B cell (primary cell): ENCODE measurements around the gene TNF.

Source experiments
- EZH2 ChIP-seq: IDR thresholded peaks from 2 replicates; pipeline ENCODE4 v1.6.1; 2012; ENCODE audit warnings: borderline replicate concordance, low read depth, mild to moderate bottlenecking, moderate library complexity, low read length; ENCODE audit not compliant: insufficient read depth, poor library complexity, severe bottlenecking
- TF ChIP-seq, protein P1 (sequence below): fragments of 200-600 bp; IDR thresholded peaks from one replicate; pipeline ENCODE4 v1.8.0; 2022; ENCODE audit warnings: antibody characterized with exemption, mild to moderate bottlenecking

DNA sequence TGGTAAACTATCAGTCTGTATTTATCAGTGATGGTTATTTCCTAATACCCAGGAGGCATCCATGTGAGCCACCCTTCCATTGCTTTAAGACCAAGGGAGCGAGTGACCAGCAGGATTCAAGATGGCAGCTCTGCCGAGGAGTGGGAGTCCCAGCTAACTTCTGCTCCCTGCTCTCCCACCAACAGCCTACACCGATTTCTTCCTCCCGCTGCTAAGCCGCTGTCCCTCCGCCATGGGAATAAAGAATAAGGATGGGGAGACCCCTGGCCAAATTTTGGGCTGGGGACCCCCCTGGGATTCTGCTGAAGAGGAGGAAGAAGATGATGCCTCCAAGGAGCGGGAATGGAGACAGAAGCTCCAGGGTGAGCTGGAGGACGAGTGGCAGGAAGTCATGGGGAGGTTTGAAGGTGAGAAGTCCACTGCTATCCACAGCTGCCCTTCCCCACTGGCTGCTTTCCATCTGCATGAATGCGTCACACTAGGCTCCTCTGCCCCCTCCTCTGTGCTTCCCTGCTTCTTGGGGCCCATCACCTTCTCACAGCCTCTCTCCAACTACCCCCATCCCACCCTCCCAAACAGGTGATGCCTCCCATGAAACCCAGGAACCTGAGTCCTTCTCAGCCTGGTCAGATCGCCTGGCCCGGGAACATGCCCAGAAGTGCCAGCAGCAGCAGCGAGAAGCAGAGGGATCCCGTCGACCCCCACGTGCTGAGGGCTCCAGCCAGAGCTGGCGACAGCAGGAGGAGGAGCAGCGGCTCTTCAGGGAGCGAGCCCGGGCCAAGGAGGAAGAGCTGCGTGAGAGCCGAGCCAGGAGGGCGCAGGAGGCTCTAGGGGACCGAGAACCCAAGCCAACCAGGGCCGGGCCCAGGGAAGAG, 17.7 kb upstream of the TNF start:
- TF ChIP-seq, protein P1, sequence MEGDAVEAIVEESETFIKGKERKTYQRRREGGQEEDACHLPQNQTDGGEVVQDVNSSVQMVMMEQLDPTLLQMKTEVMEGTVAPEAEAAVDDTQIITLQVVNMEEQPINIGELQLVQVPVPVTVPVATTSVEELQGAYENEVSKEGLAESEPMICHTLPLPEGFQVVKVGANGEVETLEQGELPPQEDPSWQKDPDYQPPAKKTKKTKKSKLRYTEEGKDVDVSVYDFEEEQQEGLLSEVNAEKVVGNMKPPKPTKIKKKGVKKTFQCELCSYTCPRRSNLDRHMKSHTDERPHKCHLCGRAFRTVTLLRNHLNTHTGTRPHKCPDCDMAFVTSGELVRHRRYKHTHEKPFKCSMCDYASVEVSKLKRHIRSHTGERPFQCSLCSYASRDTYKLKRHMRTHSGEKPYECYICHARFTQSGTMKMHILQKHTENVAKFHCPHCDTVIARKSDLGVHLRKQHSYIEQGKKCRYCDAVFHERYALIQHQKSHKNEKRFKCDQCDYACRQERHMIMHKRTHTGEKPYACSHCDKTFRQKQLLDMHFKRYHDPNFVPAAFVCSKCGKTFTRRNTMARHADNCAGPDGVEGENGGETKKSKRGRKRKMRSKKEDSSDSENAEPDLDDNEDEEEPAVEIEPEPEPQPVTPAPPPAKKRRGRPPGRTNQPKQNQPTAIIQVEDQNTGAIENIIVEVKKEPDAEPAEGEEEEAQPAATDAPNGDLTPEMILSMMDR = no peak
- no peak for TF ChIP-seq EZH2
